Neuronal stem cell (in vitro differentiated cells): Measurements from ENCODE around the gene MARVELD1.

Experiments used
- DNase-seq: peaks from one replicate; pipeline ENCODE4 v3.0.0-alpha.2; 2013; ENCODE audit warnings: low spot score
- H2AFZ ChIP-seq: one replicate; pipeline ENCODE4 v1.6.1; 2013; ENCODE audit warnings: mild to moderate bottlenecking, low read length, inconsistent platforms
- H2AK5ac ChIP-seq: 2 replicates; pipeline ENCODE4 v1.6.1; 2013; ENCODE audit warnings: low read depth, mild to moderate bottlenecking, inconsistent platforms, low read length, moderate library complexity, mixed read lengths
- H2BK120ac ChIP-seq: 2 replicates; pipeline ENCODE4 v1.6.1; 2013; ENCODE audit warnings: low read depth, mild to moderate bottlenecking, inconsistent platforms, low read length, moderate library complexity, mixed read lengths
- H2BK12ac ChIP-seq: one replicate; pipeline ENCODE4 v1.6.1; 2013; ENCODE audit warnings: low read length, inconsistent platforms
- H2BK15ac ChIP-seq: 2 replicates; pipeline ENCODE4 v1.6.1; 2013; ENCODE audit warnings: mild to moderate bottlenecking, low read length, inconsistent platforms, mixed read lengths
- H2BK5ac ChIP-seq: one replicate; pipeline ENCODE4 v1.6.1; 2013; ENCODE audit warnings: inconsistent platforms, mild to moderate bottlenecking, low read length, moderate library complexity
- H3K14ac ChIP-seq: one replicate; pipeline ENCODE4 v1.6.1; 2013; ENCODE audit warnings: low read length, inconsistent platforms
- H3K18ac ChIP-seq: 2 replicates; pipeline ENCODE4 v1.6.1; 2013; ENCODE audit warnings: low read length, inconsistent platforms
- H3K23ac ChIP-seq: 2 replicates; pipeline ENCODE4 v1.6.1; 2013; ENCODE audit warnings: low read depth, mild to moderate bottlenecking, mixed read lengths, low read length, inconsistent platforms; ENCODE audit not compliant: poor library complexity
- H3K27ac ChIP-seq: replicated peaks from 3 replicates; pipeline ENCODE4 v1.5.1; 2013; ENCODE audit warnings: low read length, inconsistent platforms
- H3K27me3 ChIP-seq, 3 experiments: 2 replicates each; pipeline ENCODE4 v1.6.1; 2013; ENCODE audit warnings: low read length in 3 of 3, mild to moderate bottlenecking in 2 of 3, inconsistent platforms in 1 of 3, low read depth in 1 of 3, mixed read lengths in 1 of 3, moderate library complexity in 1 of 3; ENCODE audit not compliant: control insufficient read depth in 3 of 3, insufficient read depth in 3 of 3
- H3K36me3 ChIP-seq, 2 donors: replicated peaks in 1 of 2; 2 replicates each; pipeline ENCODE4 v1.6.1; 2013; ENCODE audit warnings: low read length in 2 of 2; ENCODE audit not compliant: control insufficient read depth in 2 of 2, insufficient read depth in 2 of 2
- H3K4ac ChIP-seq: 2 replicates; pipeline ENCODE4 v1.6.1; 2013; ENCODE audit warnings: inconsistent platforms, mild to moderate bottlenecking, low read length, moderate library complexity
- H3K4me1 ChIP-seq, 2 donors: 1 replicate in 1 of 2; 2 replicates in 1 of 2; pipeline ENCODE4 v1.6.1; 2013; ENCODE audit warnings: low read length in 2 of 2, low read depth in 1 of 2; ENCODE audit not compliant: control insufficient read depth in 2 of 2, insufficient read depth in 1 of 2
- H3K4me2 ChIP-seq: one replicate; pipeline ENCODE4 v1.6.1; 2013; ENCODE audit warnings: mild to moderate bottlenecking, low read length, inconsistent platforms; ENCODE audit not compliant: insufficient read depth, poor library complexity, severe bottlenecking
- H3K4me3 ChIP-seq, 2 donors: 2 replicates each; pipeline ENCODE4 v1.5.1; 2013; ENCODE audit warnings: low read length in 2 of 2, mild to moderate bottlenecking in 2 of 2, inconsistent platforms in 1 of 2, moderate library complexity in 1 of 2
- H3K79me1 ChIP-seq: one replicate; pipeline ENCODE4 v1.6.1; 2013; ENCODE audit warnings: low read depth, mild to moderate bottlenecking, inconsistent platforms, low read length, moderate library complexity
- H3K9ac ChIP-seq: one replicate; pipeline ENCODE4 v1.6.1; 2013; ENCODE audit warnings: mild to moderate bottlenecking, low read depth, low read length, inconsistent platforms; ENCODE audit not compliant: poor library complexity
- H3K9me3 ChIP-seq, 2 donors: replicated peaks in 1 of 2; 2 replicates each; pipeline versions ENCODE3 to v1.6.1; 2013; ENCODE audit warnings: low read length in 2 of 2, mild to moderate bottlenecking in 2 of 2, inconsistent platforms in 1 of 2, low read depth in 1 of 2, mixed read lengths in 1 of 2, moderate library complexity in 1 of 2; ENCODE audit not compliant: control insufficient read depth in 2 of 2, insufficient read depth in 1 of 2
- H4K8ac ChIP-seq: one replicate; pipeline ENCODE4 v1.6.1; 2013; ENCODE audit warnings: low read depth, mild to moderate bottlenecking, inconsistent platforms, low read length, moderate library complexity
- H4K91ac ChIP-seq: one replicate; pipeline ENCODE4 v1.6.1; 2013; ENCODE audit warnings: low read length, low read depth, mild to moderate bottlenecking, inconsistent platforms; ENCODE audit not compliant: poor library complexity
- WGBS, 2 donors: extraction: QIAGEN DNeasy Blood & Tissue Kit; methylation state at CpG; one replicate each; pipeline ENCODE4 v1.1.7; 2013; ENCODE audit warnings: missing lambda C conversion rate in 2 of 2, mixed read lengths in 1 of 2; ENCODE audit not compliant: insufficient read length in 2 of 2, insufficient replicate concordance in 1 of 2; ENCODE audit errors: extremely low coverage in 2 of 2; 5-methylcytosine and 5-hydroxymethylcytosine counted together

MARVELD1 gene

DNA sequence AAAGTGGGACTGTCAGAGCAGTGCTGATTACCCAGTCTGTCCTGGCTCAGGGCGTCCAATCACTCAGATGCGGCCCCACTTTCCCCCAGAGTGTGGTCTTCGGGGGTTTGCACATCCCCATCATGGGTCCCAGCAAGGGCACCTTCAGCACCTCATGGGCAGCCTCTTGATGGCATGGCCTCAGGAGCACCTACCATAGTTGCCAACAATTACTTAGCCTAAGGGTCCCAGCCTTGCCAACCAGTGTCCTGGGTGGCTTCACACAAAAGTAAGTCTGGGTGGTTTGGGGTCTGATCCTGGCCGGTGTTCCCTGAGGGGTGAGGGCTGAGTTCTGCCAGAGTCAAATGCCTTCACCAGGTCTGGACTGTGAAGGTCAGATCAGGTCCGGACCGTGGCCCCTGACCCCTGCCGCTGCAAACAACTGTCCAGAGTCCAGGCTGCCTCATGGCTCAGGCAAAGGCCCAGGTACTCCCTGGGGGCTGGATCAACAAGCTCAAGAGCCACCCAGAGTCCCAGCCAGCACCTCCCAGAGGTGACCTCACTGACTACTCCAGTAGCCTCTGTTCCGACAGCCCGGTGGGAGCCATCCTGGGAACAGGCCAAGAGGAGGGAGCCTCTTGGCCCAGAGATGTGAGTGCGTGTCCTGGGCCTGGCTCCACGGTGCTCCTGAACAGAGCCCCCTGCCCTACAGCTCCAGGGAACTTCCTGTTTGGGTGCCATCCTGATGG lies 6.2 kb upstream of the MARVELD1 start:
- Histone ChIP-seq H2BK15ac (no peak overlapping the region), H3K36me3 (no peaks in the 10 kb centered on the region), H3K23ac (no peak overlapping the region), H3K14ac (no peak overlapping the region), H3K27ac (no peak overlapping the region), H4K8ac (no peak overlapping the region), H4K91ac (no peak overlapping the region), H2BK5ac (no peak overlapping the region), H3K79me1 (no peaks in the 10 kb centered on the region), H3K9me3 (no peaks in the 10 kb centered on the region), H3K18ac (peak overlapping the region; percentile 35), H3K4me3 (no peak overlapping the region), H2AK5ac (no peak overlapping the region), H3K9ac (no peak overlapping the region), H3K4ac (no peak overlapping the region), H2AFZ (no peak overlapping the region), H3K27me3 (peaks cover 0 to 16% (median 2%) of the 10 kb centered on the region in 3 experiments), H3K4me1 (peaks cover 0 to 2% of the 10 kb centered on the region in 2 donors), H2BK120ac (no peak overlapping the region), H2BK12ac (no peak overlapping the region), H3K4me2 (no peak overlapping the region)
- no CpG with 5 or more reads among the region's 11 CpGs for WGBS, 2 donors
- DNase-seq: no peak

GRCh38 chr10:97708167-97708566 lies 5.4 kb upstream of the MARVELD1 start:
- no CpG with 5 or more reads among the region's 2 CpGs for WGBS, 2 donors
- H2BK120ac ChIP-seq: no peak overlapping the region
- no peak overlapping the region for H3K14ac ChIP-seq
- no peak overlapping the region for H3K4ac ChIP-seq
- H3K27me3 ChIP-seq: peaks cover 0 to 21% (median 2%) of the 10 kb centered on the region in 3 experiments
- H3K36me3 ChIP-seq: no peaks in the 10 kb centered on the region
- H2AK5ac ChIP-seq: no peak overlapping the region
- no peak overlapping the region for H3K23ac ChIP-seq
- peak overlapping the region in 1 of 2 donors; percentile 4 for H3K4me3 ChIP-seq
- no peak overlapping the region for H3K27ac ChIP-seq
- no peak overlapping the region for H2AFZ ChIP-seq
- no peak overlapping the region for H3K18ac ChIP-seq
- H4K91ac ChIP-seq: no peak overlapping the region
- H3K9ac ChIP-seq: no peak overlapping the region
- H4K8ac ChIP-seq: no peak overlapping the region
- no peak overlapping the region for H2BK12ac ChIP-seq
- H2BK15ac ChIP-seq: no peak overlapping the region
- H3K9me3 ChIP-seq: no peaks in the 10 kb centered on the region
- no peaks in the 10 kb centered on the region for H3K79me1 ChIP-seq
- peaks cover 0 to 5% of the 10 kb centered on the region in 2 donors for H3K4me1 ChIP-seq
- no peak overlapping the region for H3K4me2 ChIP-seq
- H2BK5ac ChIP-seq: no peak overlapping the region
- DNase-seq: no peak

DNA sequence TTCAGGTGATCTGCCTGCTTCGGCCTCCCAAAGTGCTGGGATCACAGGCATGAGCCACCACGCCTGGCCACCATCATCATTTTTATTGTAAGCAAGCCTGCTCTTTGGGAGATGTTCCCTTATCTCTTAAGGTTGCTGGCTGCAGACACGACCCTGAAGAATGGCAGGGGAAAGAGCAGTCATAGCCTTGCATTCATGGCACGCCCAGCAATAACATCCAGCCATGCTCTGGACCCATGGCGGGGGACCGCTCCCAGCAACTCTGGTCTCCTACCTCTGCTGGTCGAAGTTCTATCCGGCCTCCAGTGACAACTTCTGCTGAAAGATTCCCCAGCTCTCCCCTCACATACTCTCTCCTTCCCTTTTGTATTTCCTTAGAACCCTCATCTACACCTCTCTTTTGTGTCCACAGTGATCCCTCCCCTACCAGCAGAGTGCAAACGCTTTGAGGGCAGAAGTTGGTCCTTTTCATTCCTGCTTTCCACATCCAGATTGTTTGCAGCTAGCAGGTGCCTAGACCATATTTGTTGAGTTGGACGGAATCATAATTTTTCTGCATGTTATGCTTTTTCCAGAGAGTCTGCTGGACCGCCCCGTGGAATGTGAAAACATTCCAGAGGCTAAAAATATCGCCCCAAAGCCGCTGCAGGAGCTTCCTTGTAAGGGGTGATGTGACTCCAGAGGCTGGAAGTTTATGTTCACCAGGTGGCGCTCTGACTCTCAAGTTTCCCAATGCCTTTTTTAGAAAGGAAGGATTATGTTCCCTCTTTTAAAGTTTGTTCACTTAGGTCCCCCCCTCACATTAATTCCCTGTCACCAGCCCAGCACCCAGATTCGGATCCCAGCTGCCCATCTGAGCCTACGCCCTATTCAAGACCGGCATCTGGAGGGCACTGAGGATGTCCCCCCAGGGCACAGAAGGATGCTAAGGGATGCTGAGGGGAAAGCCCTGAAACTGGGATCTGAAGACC lies 4.3 kb upstream of the MARVELD1 start:
- Histone ChIP-seq H3K36me3 (no peaks in the 10 kb centered on the region), H3K4me3 (no peak overlapping the region), H3K14ac (no peak overlapping the region), H3K79me1 (peaks cover 5% of the 10 kb centered on the region), H3K27ac (no peak overlapping the region), H3K23ac (no peak overlapping the region), H2AK5ac (no peak overlapping the region), H2BK12ac (no peak overlapping the region), H3K4ac (no peak overlapping the region), H2AFZ (no peak overlapping the region), H3K9me3 (no peaks in the 10 kb centered on the region), H2BK5ac (no peak overlapping the region), H3K18ac (no peak overlapping the region), H3K4me2 (no peak overlapping the region), H2BK120ac (no peak overlapping the region), H3K27me3 (peaks cover 0 to 21% (median 2%) of the 10 kb centered on the region in 3 experiments), H4K91ac (no peak overlapping the region), H2BK15ac (no peak overlapping the region), H3K9ac (no peak overlapping the region), H4K8ac (no peak overlapping the region), H3K4me1 (peaks cover 0 to 6% of the 10 kb centered on the region in 2 donors)
- DNase-seq: peak; percentile 65
- WGBS, 2 donors: no CpG with 5 or more reads among the region's 18 CpGs
